Astrocyte of the cerebellum (primary cell): ENCODE data around the gene CAPS.

Source experiments
- DNase-seq: peaks from one replicate; pipeline ENCODE4 v3.0.0-alpha.2; 2011; ENCODE audit warnings: low read depth
- H3K4me3 ChIP-seq: 2 replicates; pipeline ENCODE4 v1.5.1; 2011; ENCODE audit warnings: mild to moderate bottlenecking, low read depth, low read length, moderate library complexity
- in situ Hi-C: cut with HindIII; loops from 2 replicates; pipeline ENCODE4 v1.10.0; 2017; ENCODE audit warnings: low sequenced_read_pairs
- TF ChIP-seq, protein P1 (sequence below): IDR thresholded peaks from 2 replicates; pipeline ENCODE4 v1.5.1; 2012; ENCODE audit warnings: low read length, low read depth, moderate library complexity, mild to moderate bottlenecking; ENCODE audit errors: missing control alignments

CAPS gene

DNA sequence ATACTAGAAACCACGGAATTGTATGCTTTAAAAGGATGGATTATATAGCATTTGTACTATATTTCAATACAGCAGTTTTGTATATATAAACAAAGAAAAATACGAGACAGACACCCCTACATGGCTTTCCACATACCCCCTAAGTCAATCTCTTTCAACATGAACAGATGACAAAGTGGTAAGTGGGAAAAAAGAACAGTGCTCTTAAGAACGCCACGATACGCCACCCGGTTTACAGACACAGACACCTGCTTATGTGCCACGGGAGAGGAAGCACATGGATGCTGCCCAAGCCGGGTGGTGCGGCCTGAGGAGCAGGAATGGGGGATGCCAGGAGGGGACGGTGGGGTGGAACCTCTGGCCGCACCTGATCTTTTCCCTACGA is 8.1 kb downstream of the CAPS start:
- in situ Hi-C loops = no loop called here
- TF ChIP-seq, protein P1, sequence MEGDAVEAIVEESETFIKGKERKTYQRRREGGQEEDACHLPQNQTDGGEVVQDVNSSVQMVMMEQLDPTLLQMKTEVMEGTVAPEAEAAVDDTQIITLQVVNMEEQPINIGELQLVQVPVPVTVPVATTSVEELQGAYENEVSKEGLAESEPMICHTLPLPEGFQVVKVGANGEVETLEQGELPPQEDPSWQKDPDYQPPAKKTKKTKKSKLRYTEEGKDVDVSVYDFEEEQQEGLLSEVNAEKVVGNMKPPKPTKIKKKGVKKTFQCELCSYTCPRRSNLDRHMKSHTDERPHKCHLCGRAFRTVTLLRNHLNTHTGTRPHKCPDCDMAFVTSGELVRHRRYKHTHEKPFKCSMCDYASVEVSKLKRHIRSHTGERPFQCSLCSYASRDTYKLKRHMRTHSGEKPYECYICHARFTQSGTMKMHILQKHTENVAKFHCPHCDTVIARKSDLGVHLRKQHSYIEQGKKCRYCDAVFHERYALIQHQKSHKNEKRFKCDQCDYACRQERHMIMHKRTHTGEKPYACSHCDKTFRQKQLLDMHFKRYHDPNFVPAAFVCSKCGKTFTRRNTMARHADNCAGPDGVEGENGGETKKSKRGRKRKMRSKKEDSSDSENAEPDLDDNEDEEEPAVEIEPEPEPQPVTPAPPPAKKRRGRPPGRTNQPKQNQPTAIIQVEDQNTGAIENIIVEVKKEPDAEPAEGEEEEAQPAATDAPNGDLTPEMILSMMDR = no peak
- no peak overlapping the region for H3K4me3 ChIP-seq

DNA sequence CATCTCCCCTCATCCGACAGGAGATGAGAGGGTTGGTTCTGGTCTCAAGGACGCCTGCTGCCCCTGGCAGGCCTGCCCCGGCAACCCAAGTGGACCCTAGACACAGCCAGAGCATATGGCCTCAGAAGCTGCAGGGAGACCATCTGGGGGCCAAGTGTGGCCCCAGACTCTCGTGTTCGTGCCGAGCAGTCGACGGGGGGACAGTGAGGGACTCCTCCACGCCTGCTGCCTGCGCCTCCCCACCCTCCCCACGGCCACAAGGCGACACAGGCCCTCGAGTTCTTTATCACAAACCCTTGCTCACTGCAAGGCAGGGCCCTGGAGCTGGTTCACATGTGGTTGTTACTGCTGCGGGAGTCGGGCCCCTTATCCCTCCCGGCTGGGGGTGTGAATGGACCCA is 9.3 kb downstream of the CAPS start:
- H3K4me3 ChIP-seq = no peak overlapping the region
- TF ChIP-seq, protein P1 = no peak
- in situ Hi-C loops = no loop called here
- DNase-seq = no peak

More for the DNA sequence above, 8.1 kb downstream of the CAPS start:
- no peak for DNase-seq

DNA sequence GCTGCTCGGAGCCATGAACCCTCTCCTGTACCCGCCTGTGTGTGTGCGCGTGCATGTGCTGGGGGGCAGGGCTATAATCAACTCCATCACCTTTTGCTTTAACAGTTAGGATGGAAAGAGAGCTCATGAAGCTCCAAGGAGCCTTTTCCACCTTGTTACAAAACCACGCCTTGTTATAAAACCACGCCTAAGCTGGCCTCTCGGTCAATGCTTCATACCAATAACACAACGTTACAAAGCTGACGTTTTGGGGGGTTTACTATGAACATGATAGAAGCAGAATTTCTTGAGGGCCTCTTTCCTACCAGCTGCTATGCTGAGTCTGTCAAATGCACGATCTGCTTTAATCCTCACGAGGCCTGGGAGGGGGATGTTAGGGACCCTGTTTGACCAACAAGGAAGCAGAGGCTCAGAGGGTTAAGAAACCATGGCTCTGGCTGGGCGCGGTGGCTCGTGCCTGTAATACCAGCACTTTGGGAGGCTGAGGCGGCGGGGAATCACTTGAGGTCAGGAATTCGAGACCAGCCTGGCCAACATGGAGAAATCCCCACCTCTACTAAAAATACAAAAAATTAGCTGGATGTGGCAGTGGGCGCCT is 11.9 kb downstream of the CAPS start:
- TF ChIP-seq, protein P1 = no peak
- H3K4me3 ChIP-seq = no peak overlapping the region
- no peak for DNase-seq
- in situ Hi-C loops = no loop called here

- no peak overlapping the region for H3K4me3 ChIP-seq
- no peak for DNase-seq
- in situ Hi-C loops = no loop called here
- TF ChIP-seq, protein P1 = no peak
Measured at GRCh38 chr19:5926641-5927440, 12.8 kb downstream of the CAPS start.

DNA sequence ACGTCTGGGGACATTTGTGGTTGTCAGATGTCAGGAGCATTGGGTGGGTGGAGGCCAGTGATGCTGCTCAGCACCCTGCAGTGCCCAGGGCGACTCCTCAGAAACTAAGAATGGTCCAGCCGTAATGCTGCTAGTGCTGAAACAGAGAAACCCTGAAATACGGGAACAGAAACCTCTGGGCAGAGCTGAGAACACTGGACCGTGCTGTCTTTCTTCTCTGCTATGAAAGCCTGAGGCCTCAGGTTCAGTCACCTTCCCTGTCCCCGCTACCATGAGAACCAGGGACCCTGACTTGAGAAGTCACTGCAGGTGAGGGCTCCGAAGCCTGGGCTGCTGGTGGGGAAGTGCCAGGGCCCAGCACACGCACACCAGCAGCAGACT is 13.4 kb downstream of the CAPS start:
- TF ChIP-seq, protein P1 = no peak
- no peak overlapping the region for H3K4me3 ChIP-seq
- no peak for DNase-seq
- in situ Hi-C loops = no loop called here

DNA sequence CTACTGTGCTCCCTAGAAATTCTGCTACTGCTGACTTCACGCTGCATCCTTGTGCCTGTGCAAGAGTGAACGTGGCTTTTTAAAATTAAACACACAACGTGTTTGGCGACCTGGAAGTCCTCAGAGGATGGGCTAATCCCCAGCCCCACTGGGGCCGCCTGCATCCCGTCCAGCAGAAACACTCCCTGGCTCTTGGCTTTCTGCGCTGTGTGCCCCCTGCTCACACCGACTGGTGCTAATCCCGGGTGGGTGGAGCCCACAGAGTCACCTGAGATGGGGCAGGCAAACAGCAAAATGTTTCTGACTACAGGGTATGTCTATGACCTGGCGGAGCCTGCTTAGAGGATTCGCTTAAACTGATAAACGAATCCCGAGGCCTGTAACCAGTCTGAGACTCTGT is 15.1 kb downstream of the CAPS start:
- TF ChIP-seq, protein P1 = no peak
- no peak for DNase-seq
- H3K4me3 ChIP-seq = no peak overlapping the region
- in situ Hi-C loops = no loop called here
